Myocyte (in vitro differentiated cells): ENCODE data around the gene KLHDC1. TPM values are rescaled to one million over a fixed set of nuclear protein-coding genes. Genes with fewer than 3 reads are reported as not detected.
"Not testable (repeated sequence)": the region's sequence is repeated elsewhere in the genome, so short reads cannot be mapped to it uniquely, and the experiment has no call there.

Source experiments
- DNase-seq: peaks from one replicate; pipeline ENCODE4 v3.0.0-alpha.2; 2012; ENCODE audit warnings: low read depth
- total RNA-seq: library from RNA; depleted of rRNA; stranded (reverse); fragments of >200 nt; gene quantifications from 2 replicates; pipeline ENCODE4 v1.2.3, GENCODE V29; 2014

The KLHDC1 gene
- total RNA-seq, 1 donor from 2014 or later = 4.9 TPM

GRCh38 chr14:49721733-49722435 lies 29.0 kb downstream of the KLHDC1 start:
- not testable (repeated sequence) for DNase-seq

- DNase-seq = no peak
Observed at GRCh38 chr14:49727171-49727570, 34.3 kb downstream of the KLHDC1 start.

DNA sequence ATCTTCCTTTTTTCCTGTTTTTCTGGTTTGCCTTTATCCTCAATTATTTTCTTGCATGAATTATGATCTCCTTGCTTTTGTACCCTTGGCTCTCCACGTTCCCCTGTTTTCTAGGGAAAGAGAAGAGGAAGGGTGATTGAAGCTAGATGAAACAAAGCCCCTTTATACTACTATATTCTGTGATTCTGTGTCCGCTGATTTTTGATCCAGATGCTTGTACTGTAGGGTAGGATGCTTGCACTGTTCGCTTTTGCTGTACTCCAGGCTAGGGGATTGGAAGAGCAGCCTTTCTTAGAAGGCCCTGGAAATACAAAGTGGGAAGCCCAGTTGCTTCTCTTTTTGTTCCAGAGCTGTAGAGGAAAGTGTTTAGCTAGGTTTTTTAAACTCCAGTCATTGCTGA lies 40.0 kb downstream of the KLHDC1 start:
- DNase-seq = no peak

DNA sequence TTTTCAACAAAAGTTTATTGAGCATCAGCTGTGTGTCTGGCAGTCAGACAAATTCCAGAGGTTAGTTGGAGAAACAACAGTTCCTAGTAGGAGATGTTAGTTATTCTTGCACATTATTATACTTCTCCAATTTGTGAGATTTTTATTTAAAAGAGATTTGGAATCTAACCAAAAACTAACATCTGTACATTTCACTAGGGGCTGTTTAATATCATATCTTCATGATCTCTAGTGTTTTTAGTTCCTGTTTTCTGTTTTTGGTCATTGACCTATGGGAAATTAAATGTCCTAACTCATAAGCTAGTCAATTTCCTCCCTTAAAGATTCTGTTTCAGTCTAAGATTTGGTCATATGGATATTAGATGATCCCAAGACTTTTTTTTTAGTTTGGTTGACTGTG lies 40.9 kb downstream of the KLHDC1 start:
- DNase-seq = no peak

DNA sequence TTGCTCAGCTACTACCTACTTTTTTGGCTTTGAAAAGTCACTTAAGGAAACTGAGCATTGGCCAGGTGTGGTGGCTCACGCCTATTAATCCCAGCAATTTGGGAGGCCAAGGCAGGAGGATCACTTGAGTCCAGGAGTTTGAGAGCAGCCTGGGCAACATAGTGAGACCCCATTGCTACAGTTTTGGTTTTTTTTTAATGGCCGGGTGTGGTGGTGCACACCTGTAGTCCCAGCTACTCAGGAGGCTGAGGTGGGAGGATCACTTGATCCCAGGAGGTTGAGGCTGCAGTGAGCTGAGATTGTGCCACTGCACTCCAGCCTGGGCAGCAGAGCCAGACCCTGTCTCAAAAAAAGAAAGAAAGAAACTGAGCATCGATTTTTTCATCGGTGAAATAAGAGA lies 42.7 kb downstream of the KLHDC1 start:
- DNase-seq = not testable (repeated sequence)

DNA sequence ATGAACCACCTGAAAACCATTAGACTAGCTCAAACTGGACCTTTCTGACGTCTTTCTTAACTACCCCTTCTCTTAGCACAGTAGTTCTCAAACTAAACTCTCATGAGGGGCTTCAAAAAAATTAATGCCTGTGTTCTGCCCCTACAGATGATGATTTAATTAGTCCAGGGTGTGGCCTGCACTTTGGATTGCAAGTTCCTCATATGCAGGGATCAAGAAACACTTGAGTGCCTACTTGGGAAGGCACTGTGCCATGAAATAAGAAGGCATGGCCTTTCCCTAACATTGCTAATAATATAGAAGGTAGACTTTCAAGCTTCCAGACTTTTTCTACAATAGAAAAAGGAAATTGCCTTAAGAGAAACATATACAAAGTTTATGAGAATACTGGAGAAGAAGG lies 52.3 kb downstream of the KLHDC1 start:
- no peak for DNase-seq

- not testable (repeated sequence) for DNase-seq
Observed at GRCh38 chr14:49746476-49746875, 53.6 kb downstream of the KLHDC1 start.

GRCh38 chr14:49754570-49755097 lies 61.7 kb downstream of the KLHDC1 start:
- DNase-seq = no peak

GRCh38 chr14:49755378-49755777 lies 62.5 kb downstream of the KLHDC1 start:
- DNase-seq = no peak

DNA sequence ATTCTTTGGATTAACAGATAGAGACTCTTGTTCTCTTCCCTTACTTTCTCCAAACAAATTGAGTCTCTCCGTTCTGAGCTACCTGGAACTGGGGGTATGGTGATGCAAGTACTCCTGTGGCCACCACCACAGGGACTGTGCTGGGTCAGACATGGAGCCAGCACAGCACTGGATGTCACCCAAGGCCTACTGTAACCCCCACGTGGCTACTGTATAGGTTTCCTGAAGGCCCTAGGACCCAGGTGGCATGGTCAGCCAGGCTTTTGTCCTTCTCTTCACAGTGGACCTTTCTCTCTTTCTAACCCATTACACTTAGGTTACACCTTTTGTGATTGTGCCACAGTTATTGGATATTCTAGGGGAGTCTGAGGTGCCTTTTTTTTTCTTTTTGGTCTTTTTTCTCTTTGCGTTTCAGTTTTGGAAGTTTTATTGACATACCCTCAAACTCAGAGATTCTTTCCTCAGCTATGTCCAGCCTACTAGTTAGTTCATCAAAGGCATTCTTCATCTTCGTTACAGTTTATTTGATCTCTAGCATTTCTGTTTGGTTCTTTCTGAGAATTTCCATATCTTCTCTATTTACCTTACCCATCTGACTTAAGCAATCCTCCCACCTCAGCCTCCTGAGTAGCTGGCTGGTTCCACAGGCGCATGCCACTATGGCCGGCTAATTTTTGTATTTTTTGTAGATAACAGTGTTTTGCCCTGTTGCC lies 69.1 kb downstream of the KLHDC1 start:
- DNase-seq = no peak

- no peak for DNase-seq
Observed at GRCh38 chr14:49766839-49767238, 73.9 kb downstream of the KLHDC1 start.

- no peak for DNase-seq
Observed at GRCh38 chr14:49767270-49767570, 74.3 kb downstream of the KLHDC1 start.

DNA sequence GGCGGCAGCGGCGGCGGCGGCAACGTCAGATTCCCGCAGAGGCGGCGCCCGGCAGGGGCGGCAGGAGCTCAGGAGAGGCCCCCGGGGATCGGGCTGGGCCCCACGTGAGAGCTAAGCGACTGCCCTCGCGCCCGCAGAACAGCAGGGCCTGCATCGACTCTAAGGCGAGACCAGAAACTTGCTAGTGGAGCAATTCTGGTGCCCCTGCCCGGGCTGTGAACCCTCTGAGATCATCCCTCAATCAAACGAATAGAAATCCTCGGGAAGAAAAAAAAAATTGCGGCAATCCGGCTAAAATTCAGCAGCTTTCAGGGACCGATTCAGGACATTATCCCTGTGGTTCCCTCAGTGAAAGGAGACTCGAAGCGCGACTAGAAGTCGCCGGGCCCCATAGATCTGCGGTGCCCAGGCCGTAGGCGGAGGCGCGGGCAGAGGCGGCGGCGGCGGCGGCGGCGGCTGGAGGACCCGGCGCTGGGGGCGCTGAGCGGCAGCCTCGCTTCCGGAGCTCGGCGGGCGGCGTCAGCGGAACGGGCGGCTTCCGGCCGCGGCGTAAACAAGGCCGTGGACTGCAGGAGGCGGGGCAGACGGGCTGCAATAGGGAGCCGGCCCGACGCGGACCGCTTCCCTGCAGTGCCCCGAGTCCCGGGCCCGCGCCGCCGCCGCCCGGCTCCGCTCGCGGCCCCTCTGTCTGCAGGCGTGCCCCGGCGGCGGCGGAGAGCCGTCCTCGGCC lies 74.8 kb downstream of the KLHDC1 start, which contains the start of gene KLHDC2:
Gene KLHDC2, plus strand, starts transcription at position 583 of the 730 bp plus-strand sequence. CDS start 316 bp downstream, outside the sequence.
- peak; percentile 87 for DNase-seq

- peak; percentile 67 for DNase-seq
Observed at GRCh38 chr14:49768301-49769121, 75.6 kb downstream of the KLHDC1 start.

GRCh38 chr14:49769171-49769570 lies 76.3 kb downstream of the KLHDC1 start:
- peak; percentile 64 for DNase-seq

DNA sequence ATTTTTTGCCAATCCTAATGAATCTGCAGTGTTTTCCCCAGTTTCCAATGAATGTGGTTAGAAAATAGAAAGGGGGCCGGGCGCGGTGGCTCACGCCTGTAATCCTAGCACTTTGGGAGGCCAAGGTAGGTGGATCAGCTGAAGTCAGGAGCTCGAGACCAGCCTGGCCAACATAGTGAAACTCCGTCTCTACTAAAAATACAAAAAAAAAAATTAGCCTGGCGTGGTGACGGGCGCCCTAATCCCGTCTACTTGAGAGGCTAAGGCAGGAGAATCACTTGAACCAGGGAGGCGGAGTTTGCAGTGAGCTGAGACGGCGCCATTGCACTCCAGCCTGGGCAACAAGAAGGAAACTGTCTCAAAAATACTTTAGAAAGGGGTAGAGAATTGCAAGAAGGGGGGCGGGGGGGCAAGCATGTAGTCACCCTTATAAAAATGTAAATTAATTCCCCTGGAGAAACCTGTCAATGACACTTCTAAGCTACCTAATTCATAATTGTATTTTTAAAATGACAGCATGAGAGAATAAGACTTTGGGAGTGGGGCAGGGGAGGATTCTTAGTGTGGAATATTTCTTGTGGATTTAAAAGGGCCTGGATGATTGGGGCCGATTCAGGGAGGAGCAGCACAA lies 76.8 kb downstream of the KLHDC1 start:
- DNase-seq = no peak

GRCh38 chr14:49770212-49770817 lies 77.4 kb downstream of the KLHDC1 start:
- peak; percentile 21 for DNase-seq

DNA sequence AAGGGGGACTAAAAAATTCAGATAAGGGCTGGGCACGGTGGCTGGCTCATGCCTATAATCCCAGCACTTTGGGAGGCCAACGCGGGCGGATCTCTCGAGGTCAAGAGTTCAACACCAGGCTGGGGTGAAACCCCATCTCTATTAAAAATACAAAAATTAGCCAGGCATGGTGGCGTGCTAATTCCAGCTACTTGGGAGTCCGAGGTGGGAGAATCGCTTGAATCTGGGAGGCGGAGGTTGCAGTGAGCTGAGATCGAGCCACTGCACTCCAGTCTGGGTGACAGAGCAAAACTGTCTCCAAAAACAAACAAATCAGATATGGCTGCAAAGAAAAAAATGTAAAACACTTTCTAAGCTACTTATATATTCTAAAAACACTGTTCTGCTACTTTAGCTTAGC lies 78.8 kb downstream of the KLHDC1 start:
- DNase-seq = not testable (repeated sequence)

- no peak for DNase-seq
Observed at GRCh38 chr14:49774106-49774505, 81.2 kb downstream of the KLHDC1 start.

- no peak for DNase-seq
Observed at GRCh38 chr14:49778421-49778820, 85.5 kb downstream of the KLHDC1 start.
